ENCODE results near the gene SMIM1. TPM values are rescaled to one million over a fixed set of nuclear protein-coding genes. Genes with fewer than 3 reads are reported as not detected.

Gene SMIM1
- total and polyA plus RNA-seq, 2 of the 4 experiments (the other 2 are of a cell fraction), result 0.90 to 3.4 TPM

- TF ChIP-seq MXI1 (IDR thresholded peaks at IDR 0.05; ENCODE audit: borderline replicate concordance, low read depth, low read length) (no peak), NFE2L2 (IDR thresholded peaks at IDR 0.05; ENCODE audit: low read depth, low read length) (no peak), MAFK (IDR thresholded peaks at IDR 0.05; ENCODE audit: low read depth, low read length) (no peak), CHD1 (IDR thresholded peaks at IDR 0.05; ENCODE audit: low read depth, low read length) (no peak), RFX5 (IDR thresholded peaks at IDR 0.05; ENCODE audit: low read depth, low read length) (no peak), USF2 (IDR thresholded peaks at IDR 0.05; ENCODE audit: low read depth, low read length) (no peak), FOS (IDR thresholded peaks at IDR 0.05; ENCODE audit: low read depth, low read length) (no peak), BHLHE40 (IDR thresholded peaks at IDR 0.05; ENCODE audit: low read depth, low read length) (no peak), MAZ (IDR thresholded peaks at IDR 0.05; ENCODE audit: borderline replicate concordance, low read depth, low read length) (no peak)
- TF ChIP-seq, protein P1, sequence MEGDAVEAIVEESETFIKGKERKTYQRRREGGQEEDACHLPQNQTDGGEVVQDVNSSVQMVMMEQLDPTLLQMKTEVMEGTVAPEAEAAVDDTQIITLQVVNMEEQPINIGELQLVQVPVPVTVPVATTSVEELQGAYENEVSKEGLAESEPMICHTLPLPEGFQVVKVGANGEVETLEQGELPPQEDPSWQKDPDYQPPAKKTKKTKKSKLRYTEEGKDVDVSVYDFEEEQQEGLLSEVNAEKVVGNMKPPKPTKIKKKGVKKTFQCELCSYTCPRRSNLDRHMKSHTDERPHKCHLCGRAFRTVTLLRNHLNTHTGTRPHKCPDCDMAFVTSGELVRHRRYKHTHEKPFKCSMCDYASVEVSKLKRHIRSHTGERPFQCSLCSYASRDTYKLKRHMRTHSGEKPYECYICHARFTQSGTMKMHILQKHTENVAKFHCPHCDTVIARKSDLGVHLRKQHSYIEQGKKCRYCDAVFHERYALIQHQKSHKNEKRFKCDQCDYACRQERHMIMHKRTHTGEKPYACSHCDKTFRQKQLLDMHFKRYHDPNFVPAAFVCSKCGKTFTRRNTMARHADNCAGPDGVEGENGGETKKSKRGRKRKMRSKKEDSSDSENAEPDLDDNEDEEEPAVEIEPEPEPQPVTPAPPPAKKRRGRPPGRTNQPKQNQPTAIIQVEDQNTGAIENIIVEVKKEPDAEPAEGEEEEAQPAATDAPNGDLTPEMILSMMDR (conservative IDR thresholded peaks at IDR 0.05; ENCODE audit: low read depth, low read length), result no peak
- Histone ChIP-seq H3K27me3 (ENCODE audit: control insufficient read depth, insufficient read depth, low read length) (peaks cover 24% of the 10 kb centered on the region), H3K4ac (ENCODE audit: low read depth, low read length) (no peak overlapping the region), H3K4me3 (ENCODE audit: insufficient read depth, low read depth, low read length) (no peak overlapping the region), H4K8ac (ENCODE audit: low read depth in 2 of 2, low read length in 2 of 2) (no peak overlapping the region), H2BK20ac (ENCODE audit: low read depth, low read length) (no peak overlapping the region), H2BK15ac (ENCODE audit: low read depth, low read length) (no peak overlapping the region), H2BK120ac (ENCODE audit: low read depth, low read length) (no peak overlapping the region), H4K91ac (ENCODE audit: insufficient read depth, low read depth, low read length) (no peak overlapping the region), H4K20me1 (ENCODE audit: insufficient read depth, low read length) (no peaks in the 10 kb centered on the region), H3K4me1 (ENCODE audit: control insufficient read depth, insufficient read depth, low read length) (no peaks in the 10 kb centered on the region), H3K36me3 (ENCODE audit: control insufficient read depth, insufficient read depth, low read length) (no peaks in the 10 kb centered on the region), H3K27ac (ENCODE audit: insufficient read depth, low read length) (no peak overlapping the region), H2AFZ (replicated peaks; ENCODE audit: low read length, poor library complexity) (peak overlapping the region; percentile 39), H3K4me2 (ENCODE audit: low read depth, low read length) (no peak overlapping the region), H2AK5ac (ENCODE audit: low read depth, low read length) (no peak overlapping the region), H4K5ac (ENCODE audit: low read depth, low read length) (no peak overlapping the region), H3K18ac (ENCODE audit: low read depth, low read length) (no peak overlapping the region), H3K9ac (ENCODE audit: low read depth, low read length) (no peak overlapping the region), H3K14ac (replicated peaks; ENCODE audit: low read depth, low read length) (no peak overlapping the region), H2AK9ac (replicated peaks; ENCODE audit: low read depth, low read length, poor library complexity) (no peak overlapping the region), H3K79me1 (ENCODE audit: low read depth in 1 of 2, low read length in 2 of 2) (no peaks in the 10 kb centered on the region), H3K23ac (ENCODE audit: low read depth, low read length) (no peak overlapping the region), H3K9me1 (ENCODE audit: insufficient read depth, low read length) (no peaks in the 10 kb centered on the region), H3K56ac (ENCODE audit: extremely low read depth, insufficient read depth, low read length) (no peak overlapping the region), H3K9me3 (ENCODE audit: control insufficient read depth, insufficient read depth, low read length) (peaks cover 2% of the 10 kb centered on the region), H2BK5ac (ENCODE audit: low read depth, low read length, poor library complexity, severe bottlenecking) (no peak overlapping the region)
- in situ Hi-C loops (cut with MboI; ENCODE audit: low sequenced_read_pairs), result no loop called here
- dilution Hi-C loops (cut with HindIII; ENCODE audit: low sequenced_read_pairs, unreplicated experiment), result no loop called here
- WGBS, 2 experiments (ENCODE audit: extremely low coverage in 2 of 2, insufficient read length in 1 of 2), result 70% methylated on average over 2 of the region's 12 CpGs; no CpG with 5 or more reads in 1 of the 2 experiments
- ATAC-seq (ENCODE audit: low read depth), result no peak
- DNase-seq, result no peak
- BruUV-seq (replicated peaks), result no TSS peak
- POLR2A ChIA-PET (ENCODE audit: unreplicated experiment), result no interaction called here
- CTCF ChIA-PET, result no interaction called here
- intact Hi-C loops (cut with micrococcal nuclease), result no loop called here
Observed at GRCh38 chr1:3762873-3763228, 9.7 kb upstream of the SMIM1 start.
